H1 (cell line): Measurements from ENCODE around the gene FBN2. TPM values are rescaled to one million over a fixed set of nuclear protein-coding genes. Genes with fewer than 3 reads are reported as not detected.

Source experiments
- CTCF ChIA-PET: fragments of 300-600 bp; sonication (Branson Sonifier 250); formaldehyde crosslinking; loops from one replicate; lab custom pipeline; 2021; ENCODE audit not compliant: partially characterized antibody; lab: Charles Lee
- POLR2A ChIA-PET: fragments of 300-600 bp; sonication (Branson Sonifier 250); formaldehyde crosslinking; loops from one replicate; lab custom pipeline; 2021; ENCODE audit warnings: inconsistent platforms; ENCODE audit not compliant: partially characterized antibody; lab: Charles Lee
- DNase-seq, 2 experiments: peaks; one replicate each; pipeline versions ENCODE4 v3.0.0 to v3.0.0-alpha.2; 2010 to 2022; ENCODE audit warnings: low spot score in 2 of 2, low read depth in 1 of 2, mixed read lengths in 1 of 2
- FAIRE-seq: peaks from 2 replicates; lab custom pipeline; 2011; peaks lifted over from hg19 to GRCh38; lab: Jason Lieb, UNC
- H2AFZ ChIP-seq: 2 replicates; pipeline ENCODE4 v1.8.1; 2012; ENCODE audit warnings: low read length, inconsistent platforms
- H2AK5ac ChIP-seq: 2 replicates; pipeline ENCODE4 v1.6.1; 2013; ENCODE audit warnings: low read depth, low read length
- H2BK120ac ChIP-seq: replicated peaks from 2 replicates; pipeline ENCODE3; 2013; ENCODE audit warnings: low read depth, low read length, inconsistent platforms
- H2BK12ac ChIP-seq: 2 replicates; pipeline ENCODE4 v1.6.1; 2013; ENCODE audit warnings: low read depth, low read length
- H2BK15ac ChIP-seq: 2 replicates; pipeline ENCODE4 v1.6.1; 2013; ENCODE audit warnings: low read length
- H2BK20ac ChIP-seq: 2 replicates; pipeline ENCODE4 v1.6.1; 2013; ENCODE audit warnings: low read length
- H2BK5ac ChIP-seq: 2 replicates; pipeline ENCODE4 v1.6.1; 2013; ENCODE audit warnings: low read depth, low read length
- H3K14ac ChIP-seq: 2 replicates; pipeline ENCODE4 v1.6.1; 2013; ENCODE audit warnings: inconsistent platforms; ENCODE audit not compliant: insufficient read length
- H3K18ac ChIP-seq: 2 replicates; pipeline ENCODE4 v1.6.1; 2013; ENCODE audit warnings: low read length; ENCODE audit errors: extremely low read depth
- H3K23ac ChIP-seq: 2 replicates; pipeline ENCODE4 v1.6.1; 2013; ENCODE audit warnings: inconsistent platforms; ENCODE audit not compliant: insufficient read length
- H3K23me2 ChIP-seq: 2 replicates; pipeline ENCODE4 v1.6.1; 2013; ENCODE audit warnings: low read depth, low read length
- H3K27ac ChIP-seq: 2 replicates; pipeline ENCODE4 v1.6.1; 2011; ENCODE audit warnings: low read depth, low read length, inconsistent platforms
- H3K27me3 ChIP-seq, 4 experiments: replicated peaks in 1 of 4; 1 replicate in 1 of 4; 2 replicates in 3 of 4; pipeline versions ENCODE4 v1.6.1 to v1.8.1; 2011 to 2013; ENCODE audit warnings: low read length in 3 of 4, mild to moderate bottlenecking in 3 of 4, inconsistent platforms in 2 of 4, mixed read lengths in 2 of 4, moderate library complexity in 1 of 4; ENCODE audit not compliant: control insufficient read depth in 3 of 4, insufficient read depth in 3 of 4; ENCODE audit errors: extremely low read depth in 1 of 4
- H3K36me3 ChIP-seq, 4 experiments: 2 replicates each; pipeline versions ENCODE4 v1.6.1 to v1.8.1; 2011 to 2013; ENCODE audit warnings: mild to moderate bottlenecking in 4 of 4, low read length in 3 of 4, moderate library complexity in 2 of 4, control low read depth in 1 of 4, inconsistent platforms in 1 of 4; ENCODE audit not compliant: insufficient read depth in 4 of 4, control insufficient read depth in 2 of 4
- H3K4ac ChIP-seq: replicated peaks from 2 replicates; pipeline ENCODE3; 2013; ENCODE audit warnings: low read length, low read depth, mixed read lengths, inconsistent platforms; ENCODE audit not compliant: insufficient read length
- H3K4me1 ChIP-seq, 4 experiments: replicated peaks in 1 of 4; 1 replicate in 1 of 4; 2 replicates in 3 of 4; pipeline versions ENCODE4 v1.6.1 to v1.8.1; 2011 to 2013; ENCODE audit warnings: low read length in 3 of 4, inconsistent platforms in 2 of 4, mixed read lengths in 1 of 4; ENCODE audit not compliant: insufficient read depth in 4 of 4, control insufficient read depth in 3 of 4
- H3K4me2 ChIP-seq, 2 experiments: 2 replicates each; pipeline versions ENCODE4 v1.6.1 to v1.8.1; 2011 to 2013; ENCODE audit warnings: low read depth in 2 of 2, low read length in 2 of 2, control low read depth in 1 of 2, inconsistent platforms in 1 of 2, mild to moderate bottlenecking in 1 of 2; ENCODE audit not compliant: insufficient read depth in 1 of 2
- H3K4me3 ChIP-seq, 4 experiments: fragments of 200-600, 300-600 bp in 1 of 4; sonication (generic), shearing (Covaris generic), sonication (Bioruptor Twin) in 1 of 4; 2 replicates each; pipeline versions ENCODE4 v1.5.1 to v1.8.1; 2011 to 2016; ENCODE audit warnings: low read length in 4 of 4, low read depth in 3 of 4, control low read depth in 2 of 4, inconsistent platforms in 2 of 4, mild to moderate bottlenecking in 2 of 4, mixed read lengths in 1 of 4, moderate library complexity in 1 of 4; ENCODE audit not compliant: insufficient read depth in 2 of 4; ENCODE audit errors: extremely low read depth in 1 of 4
- H3K56ac ChIP-seq: replicated peaks from 2 replicates; pipeline ENCODE3; 2013; ENCODE audit warnings: low read depth, mild to moderate bottlenecking, mixed read lengths, low read length, inconsistent platforms; ENCODE audit not compliant: insufficient read length
- H3K79me1 ChIP-seq: 2 replicates; pipeline ENCODE4 v1.6.1; 2013; ENCODE audit warnings: low read depth, low read length, control low read depth
- H3K79me2 ChIP-seq, 2 experiments: 2 replicates each; pipeline versions ENCODE4 v1.6.1 to v1.8.1; 2012 to 2013; ENCODE audit warnings: low read length in 2 of 2, mild to moderate bottlenecking in 2 of 2, inconsistent platforms in 1 of 2; ENCODE audit not compliant: insufficient read depth in 2 of 2, control insufficient read depth in 1 of 2
- H3K9ac ChIP-seq, 4 experiments: replicated peaks in 1 of 4; 1 replicate in 1 of 4; 2 replicates in 3 of 4; pipeline versions ENCODE4 v1.6.1 to v1.8.1; 2011 to 2013; ENCODE audit warnings: low read depth in 3 of 4, low read length in 3 of 4, control low read depth in 2 of 4, mild to moderate bottlenecking in 2 of 4, moderate library complexity in 2 of 4, inconsistent platforms in 1 of 4; ENCODE audit errors: extremely low read depth in 1 of 4
- H3K9me3 ChIP-seq, 2 experiments: 2 replicates each; pipeline versions ENCODE4 v1.6.1 to v1.8.1; 2012 to 2013; ENCODE audit warnings: mild to moderate bottlenecking in 2 of 2, moderate library complexity in 2 of 2, control low read depth in 1 of 2, inconsistent platforms in 1 of 2, low read depth in 1 of 2, low read length in 1 of 2, mixed read lengths in 1 of 2; ENCODE audit not compliant: insufficient read depth in 2 of 2
- H4K20me1 ChIP-seq, 2 experiments: replicated peaks in 1 of 2; 2 replicates each; pipeline versions ENCODE3 to v1.8.1; 2011 to 2013; ENCODE audit warnings: inconsistent platforms in 2 of 2, low read length in 2 of 2, mild to moderate bottlenecking in 1 of 2; ENCODE audit not compliant: insufficient read depth in 2 of 2, control insufficient read depth in 1 of 2
- H4K5ac ChIP-seq: 2 replicates; pipeline ENCODE4 v1.6.1; 2013; ENCODE audit warnings: low read length, low read depth, mixed read lengths, inconsistent platforms; ENCODE audit not compliant: insufficient read length
- H4K8ac ChIP-seq: 2 replicates; pipeline ENCODE4 v1.8.0; 2013; ENCODE audit warnings: mild to moderate bottlenecking, moderate library complexity, low read length, inconsistent platforms; ENCODE audit not compliant: insufficient read depth; ENCODE audit errors: extremely low read depth
- H4K91ac ChIP-seq: replicated peaks from 2 replicates; pipeline ENCODE3; 2013; ENCODE audit warnings: low read length, mixed read lengths, inconsistent platforms; ENCODE audit not compliant: insufficient read length
- CTBP2 ChIP-seq: IDR thresholded peaks from 2 replicates; pipeline ENCODE4 v1.7.0; 2011; ENCODE audit warnings: borderline replicate concordance, mild to moderate bottlenecking, moderate library complexity, mixed read lengths, low read length; ENCODE audit not compliant: insufficient read depth, insufficient read length
- E2F6 ChIP-seq: IDR thresholded peaks from 2 replicates; pipeline ENCODE4 v1.6.1; 2012; ENCODE audit warnings: inconsistent platforms
- HDAC6 ChIP-seq: IDR thresholded peaks from one replicate; pipeline ENCODE4 v1.7.1; 2012; ENCODE audit warnings: low read depth, mild to moderate bottlenecking, inconsistent platforms, low read length, moderate library complexity
- MAX ChIP-seq: IDR thresholded peaks from 2 replicates; pipeline ENCODE4 v1.6.1; 2012; ENCODE audit warnings: inconsistent platforms
- SAP30 ChIP-seq: fragments of 300-600 bp; sonication (generic); IDR thresholded peaks from 2 replicates; pipeline ENCODE4 v1.7.1; 2012; ENCODE audit warnings: low read length, moderate library complexity, mild to moderate bottlenecking, inconsistent platforms; ENCODE audit not compliant: insufficient read depth, insufficient replicate concordance
- WGBS, 2 experiments: shearing (Covaris generic) in 1 of 2; methylation state at CpG; one replicate each; pipeline versions ENCODE4 v1.1.6 to v1.1.7; 2013 to 2015; ENCODE audit warnings: low lambda C conversion rate in 2 of 2, mixed read lengths in 2 of 2, inconsistent platforms in 1 of 2, low coverage in 1 of 2, missing lambda C conversion rate in 1 of 2; ENCODE audit not compliant: insufficient replicate concordance in 2 of 2, insufficient coverage in 1 of 2, insufficient read length in 1 of 2; ENCODE audit errors: extremely low coverage in 1 of 2, missing lambda C conversion rate in 1 of 2; 5-methylcytosine and 5-hydroxymethylcytosine counted together
- polyA plus RNA-seq, 7 experiments: library from polyadenylated mRNA; depleted of rRNA in 3 of 7; stranded (reverse) in 5 of 7; unstranded in 2 of 7; fragments of >200 nt in 5 of 7; fragments of 200-250 nt in 2 of 7; gene quantifications; 1 replicate in 5 of 7; 2 replicates in 1 of 7; 4 replicates in 1 of 7; pipeline versions ENCODE4 v1.2.1 to v1.2.3, GENCODE V29; 2011 to 2013; ENCODE audit warnings: missing spikeins in 2 of 7, mixed read lengths in 2 of 7
- total RNA-seq: library from RNA; stranded (reverse); fragmentation: NEBNext Ultra II Directional; extraction: Animal tissue kit (Norgen Biotek cat#: 25700); gene quantifications from 2 replicates; pipeline ENCODE4 v1.2.1, GENCODE V29; 2021

The FBN2 gene
- total and polyA plus RNA-seq, 2 of the 8 experiments (the other 6 are each of a cell fraction or from before 2014, with no cell fraction given), result 14.1 to 16.3 TPM

GRCh38 chr5:128343168-128343567, 194.9 kb downstream of the FBN2 start:
- Histone ChIP-seq H3K4me2 (no peak overlapping the region), H2BK20ac (no peak overlapping the region), H3K9me3 (no peaks in the 10 kb centered on the region), H3K27me3 (no peaks in the 10 kb centered on the region), H3K4ac (no peak overlapping the region), H3K18ac (no peak overlapping the region), H3K27ac (no peak overlapping the region), H3K79me2 (no peaks in the 10 kb centered on the region), H4K8ac (no peak overlapping the region), H2AK5ac (no peak overlapping the region), H3K56ac (no peak overlapping the region), H3K79me1 (no peaks in the 10 kb centered on the region), H2BK5ac (no peak overlapping the region), H3K9ac (no peak overlapping the region), H3K36me3 (peaks cover 0 to 18% (median 0%) of the 10 kb centered on the region in 4 experiments; a peak in 4 of 8 replicates), H4K91ac (no peak overlapping the region), H2BK120ac (no peak overlapping the region), H3K14ac (no peak overlapping the region), H3K23ac (no peak overlapping the region), H4K5ac (no peak overlapping the region), H4K20me1 (no peaks in the 10 kb centered on the region), H3K4me1 (no peaks in the 10 kb centered on the region), H2BK12ac (no peak overlapping the region), H3K23me2 (no peaks in the 10 kb centered on the region), H2AFZ (no peak overlapping the region), H2BK15ac (no peak overlapping the region), H3K4me3 (no peak overlapping the region)
- no peak for DNase-seq
- WGBS, 2 experiments, result 96% methylated on average over 4 of the region's 4 CpGs; no CpG with 5 or more reads in 1 of the 2 experiments
- no peak for TF ChIP-seq CTBP2
- no peak for TF ChIP-seq HDAC6
- no peak for TF ChIP-seq MAX
- TF ChIP-seq E2F6, result no peak
- TF ChIP-seq SAP30, result no peak
- CTCF ChIA-PET, result interaction anchor here (0.7 kb wide), 1 partner anchor 783 kb away, joined by 3 read pairs; no protein-coding TSS in a partner anchor
- FAIRE-seq, result no peak
- POLR2A ChIA-PET, result interaction anchor here (0.6 kb wide), 1 partner anchor 245 kb away, joined by 4 read pairs; no protein-coding TSS in a partner anchor
